Ectodermal cell (in vitro differentiated cells): ENCODE data around the gene CREBZF. TPM values are rescaled to one million over a fixed set of nuclear protein-coding genes. Genes with fewer than 3 reads are reported as not detected.

Source experiments
- H3K27ac ChIP-seq: 2 replicates; pipeline ENCODE4 v1.7.0; 2013; ENCODE audit warnings: mild to moderate bottlenecking, low read depth, low read length; ENCODE audit not compliant: insufficient read depth, poor library complexity, severe bottlenecking
- H3K27me3 ChIP-seq: 2 replicates; pipeline ENCODE4 v1.7.0; 2013; ENCODE audit warnings: mild to moderate bottlenecking, low read length; ENCODE audit not compliant: insufficient read depth, control insufficient read depth, poor library complexity, severe bottlenecking
- H3K36me3 ChIP-seq: one replicate; pipeline ENCODE4 v1.7.0; 2013; ENCODE audit warnings: low read length; ENCODE audit not compliant: control insufficient read depth, insufficient read depth
- H3K4me1 ChIP-seq: one replicate; pipeline ENCODE4 v1.7.0; 2013; ENCODE audit warnings: low read length; ENCODE audit not compliant: control insufficient read depth, insufficient read depth
- H3K4me3 ChIP-seq: 2 replicates; pipeline ENCODE4 v1.7.0; 2013; ENCODE audit warnings: low read depth, low read length, control low read depth; ENCODE audit not compliant: insufficient read depth
- H3K9me3 ChIP-seq: 2 replicates; pipeline ENCODE4 v1.7.0; 2013; ENCODE audit warnings: mild to moderate bottlenecking, low read length, moderate library complexity; ENCODE audit not compliant: control insufficient read depth
- WGBS, 2 experiments: methylation state at CpG; one replicate each; pipeline ENCODE4 v1.1.7; 2013; ENCODE audit warnings: missing lambda C conversion rate in 2 of 2; 5-methylcytosine and 5-hydroxymethylcytosine counted together
- polyA plus RNA-seq, 4 experiments: library from polyadenylated mRNA; stranded (reverse); fragments of 50-300 nt; gene quantifications; one replicate each; pipeline ENCODE4 v1.2.3, GENCODE V29; 2013

Gene CREBZF, protein sequence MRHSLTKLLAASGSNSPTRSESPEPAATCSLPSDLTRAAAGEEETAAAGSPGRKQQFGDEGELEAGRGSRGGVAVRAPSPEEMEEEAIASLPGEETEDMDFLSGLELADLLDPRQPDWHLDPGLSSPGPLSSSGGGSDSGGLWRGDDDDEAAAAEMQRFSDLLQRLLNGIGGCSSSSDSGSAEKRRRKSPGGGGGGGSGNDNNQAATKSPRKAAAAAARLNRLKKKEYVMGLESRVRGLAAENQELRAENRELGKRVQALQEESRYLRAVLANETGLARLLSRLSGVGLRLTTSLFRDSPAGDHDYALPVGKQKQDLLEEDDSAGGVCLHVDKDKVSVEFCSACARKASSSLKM
- polyA plus RNA-seq (2013, experiment 1 of 4): 67.6 TPM
- polyA plus RNA-seq (2013, experiment 2 of 4): 73.5 TPM
- polyA plus RNA-seq (2013, experiment 3 of 4): 55.3 TPM
- 58.2 TPM for polyA plus RNA-seq (2013, experiment 4 of 4)

DNA sequence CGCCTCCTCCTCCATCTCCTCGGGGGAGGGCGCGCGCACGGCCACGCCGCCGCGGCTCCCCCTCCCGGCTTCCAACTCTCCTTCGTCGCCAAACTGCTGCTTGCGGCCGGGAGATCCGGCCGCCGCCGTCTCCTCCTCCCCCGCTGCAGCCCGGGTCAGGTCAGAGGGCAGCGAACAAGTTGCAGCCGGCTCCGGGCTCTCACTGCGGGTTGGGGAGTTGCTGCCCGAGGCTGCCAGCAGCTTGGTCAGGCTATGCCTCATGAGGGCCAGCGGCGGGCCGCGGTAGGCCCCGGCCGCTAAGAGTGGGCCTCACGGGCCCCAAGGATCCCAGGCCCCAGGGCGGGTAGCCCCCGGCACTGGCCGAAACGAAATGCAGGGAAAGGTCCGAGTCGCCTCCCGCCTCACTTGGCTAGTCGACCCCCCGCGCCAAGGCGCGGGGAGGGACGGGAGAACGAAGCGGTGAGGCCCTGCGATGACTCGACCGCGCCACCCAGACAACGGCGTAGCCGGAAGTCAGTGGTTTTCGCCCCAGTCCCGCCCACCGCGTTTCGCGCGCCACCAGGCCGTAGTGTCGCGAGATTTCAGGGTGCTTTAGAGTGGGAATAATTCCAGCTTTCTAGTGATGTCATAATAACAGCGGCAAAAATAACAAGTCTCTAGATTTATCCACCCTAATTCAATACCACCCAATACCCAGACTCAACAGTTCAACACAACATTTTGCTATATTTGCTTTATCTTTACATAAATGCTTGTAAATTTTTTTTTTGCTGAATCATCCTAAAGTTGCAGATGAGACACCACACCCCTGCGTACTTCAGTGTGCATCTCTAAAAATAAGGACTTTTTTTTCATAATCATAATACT, at the start of gene CREBZF:
Gene CREBZF (minus strand): TSS at position 515 of the 867 bp plus-strand sequence. CDS start 254 bp downstream, at position 261.
- Histone ChIP-seq H3K27me3 (no peaks in the 10 kb centered on the region), H3K36me3 (no peaks in the 10 kb centered on the region), H3K4me3 (peak within 1 kb of the TSS; percentile 99), H3K9me3 (no peaks in the 10 kb centered on the region), H3K27ac (peak within 1 kb of the TSS; percentile 98), H3K4me1 (no peaks in the 10 kb centered on the region)
- 1 to 2% methylated on average over 67 of the region's 67 CpGs for WGBS, 2 experiments

DNA sequence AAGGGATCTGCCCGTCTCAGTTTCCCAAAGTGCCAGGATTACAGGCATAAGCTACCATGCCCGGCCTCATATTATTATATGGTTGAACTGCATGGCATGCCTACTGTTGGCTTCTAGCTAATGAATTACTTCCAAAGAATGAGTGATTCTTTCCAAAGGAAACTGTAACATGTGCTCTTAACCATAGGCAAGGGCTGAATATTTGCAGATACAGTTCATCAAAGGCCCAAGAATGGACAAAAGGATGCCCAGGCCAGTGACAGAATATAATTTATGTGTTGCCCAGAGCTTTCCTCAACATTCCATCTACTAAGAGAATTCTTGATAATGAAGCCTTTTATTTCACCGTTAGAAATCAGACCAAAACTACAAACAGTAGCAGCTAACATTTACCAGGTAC, 48.0 kb upstream of the CREBZF start:
- WGBS, 2 experiments: 93 to 95% methylated on average over 3 of the region's 3 CpGs

DNA sequence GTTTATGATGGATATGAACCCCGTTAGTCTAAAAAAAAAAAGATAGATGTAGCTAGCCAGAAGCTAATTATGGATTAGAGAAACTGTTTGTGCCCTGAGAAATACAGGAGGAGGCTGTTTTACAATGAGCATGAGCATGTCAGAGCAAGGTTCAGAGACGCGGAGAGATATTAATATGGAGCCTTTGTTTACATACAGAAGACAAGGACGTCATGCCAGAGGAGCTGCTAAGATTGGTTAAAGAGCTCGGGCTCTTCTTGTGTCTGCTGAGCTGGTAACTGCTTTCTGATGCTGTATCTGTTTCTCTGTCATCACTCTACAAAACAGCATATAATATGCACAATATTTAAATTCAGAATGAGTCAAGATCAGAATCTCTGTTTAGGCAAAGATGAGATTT, 46.0 kb upstream of the CREBZF start:
- Histone ChIP-seq H3K27me3 (no peaks in the 10 kb centered on the region), H3K36me3 (no peaks in the 10 kb centered on the region), H3K4me3 (no peak overlapping the region), H3K27ac (no peak overlapping the region), H3K4me1 (peaks cover 2% of the 10 kb centered on the region), H3K9me3 (no peaks in the 10 kb centered on the region)
- 87 to 95% methylated on average over 5 of the region's 5 CpGs for WGBS, 2 experiments

More for the DNA sequence above, 48.0 kb upstream of the CREBZF start:
- Histone ChIP-seq H3K36me3 (no peaks in the 10 kb centered on the region), H3K4me1 (peaks cover 20% of the 10 kb centered on the region), H3K4me3 (no peak overlapping the region), H3K27ac (no peak overlapping the region), H3K9me3 (no peaks in the 10 kb centered on the region), H3K27me3 (no peaks in the 10 kb centered on the region)

DNA sequence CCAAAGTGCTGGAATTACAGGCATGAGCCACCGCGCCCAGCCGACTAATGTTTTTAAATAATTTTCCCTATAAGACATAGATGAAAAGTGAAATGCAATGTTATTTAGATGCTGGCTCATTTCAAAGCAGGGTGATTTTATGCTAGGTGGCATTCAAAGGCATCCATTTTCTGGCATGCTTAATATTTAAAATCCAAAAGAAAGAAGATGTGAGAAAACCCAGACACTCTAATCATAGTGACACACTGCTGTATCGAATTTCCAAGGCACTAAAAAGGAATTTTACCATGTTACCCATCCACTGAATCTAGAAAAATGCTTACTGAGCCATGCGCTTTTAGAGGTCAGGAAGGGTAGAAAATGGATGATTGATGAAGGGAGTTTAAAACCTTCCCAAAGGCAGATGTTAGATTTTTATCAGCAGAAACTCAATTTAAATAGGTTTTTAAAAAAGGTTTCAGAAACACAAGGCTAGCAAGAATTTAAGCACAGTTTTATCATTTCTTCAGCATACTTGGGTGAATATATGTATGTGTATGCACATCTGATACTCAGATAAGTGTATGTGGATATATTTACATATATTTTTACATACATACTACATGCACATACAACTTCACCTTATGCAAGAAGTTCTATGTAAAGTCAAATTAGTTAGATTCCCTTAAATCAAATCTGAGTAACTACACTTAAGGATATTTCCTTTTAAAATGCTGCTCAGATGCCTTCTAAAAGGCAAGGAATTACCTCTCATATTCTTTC, 45.2 kb upstream of the CREBZF start:
- Histone ChIP-seq H3K27me3 (no peaks in the 10 kb centered on the region), H3K27ac (no peak overlapping the region), H3K4me3 (no peak overlapping the region), H3K36me3 (no peaks in the 10 kb centered on the region), H3K4me1 (no peaks in the 10 kb centered on the region), H3K9me3 (no peaks in the 10 kb centered on the region)
- 90 to 100% methylated on average over 4 to 5 of the region's 5 CpGs for WGBS, 2 experiments

DNA sequence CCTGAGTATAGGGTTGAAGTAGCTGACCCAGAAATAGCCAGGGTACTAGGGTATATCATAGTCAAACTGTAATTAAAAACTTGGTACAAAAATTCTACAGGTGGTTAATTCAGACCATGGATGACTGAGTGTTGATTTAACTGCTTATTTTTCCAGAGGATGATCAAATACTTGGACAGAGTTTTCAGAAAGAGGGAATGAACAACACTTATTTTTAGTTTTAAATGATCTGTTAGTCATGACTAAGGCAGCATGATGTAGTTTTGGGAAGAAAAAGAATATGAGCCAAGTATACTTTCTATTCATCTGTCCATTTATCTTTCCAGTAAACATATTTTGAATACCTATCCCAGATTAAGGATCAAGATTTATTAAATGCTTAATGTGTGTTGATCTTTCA, 40.9 kb upstream of the CREBZF start:
- Histone ChIP-seq H3K9me3 (no peaks in the 10 kb centered on the region), H3K27ac (no peak overlapping the region), H3K4me3 (no peak overlapping the region), H3K4me1 (no peaks in the 10 kb centered on the region), H3K36me3 (no peaks in the 10 kb centered on the region), H3K27me3 (no peaks in the 10 kb centered on the region)

DNA sequence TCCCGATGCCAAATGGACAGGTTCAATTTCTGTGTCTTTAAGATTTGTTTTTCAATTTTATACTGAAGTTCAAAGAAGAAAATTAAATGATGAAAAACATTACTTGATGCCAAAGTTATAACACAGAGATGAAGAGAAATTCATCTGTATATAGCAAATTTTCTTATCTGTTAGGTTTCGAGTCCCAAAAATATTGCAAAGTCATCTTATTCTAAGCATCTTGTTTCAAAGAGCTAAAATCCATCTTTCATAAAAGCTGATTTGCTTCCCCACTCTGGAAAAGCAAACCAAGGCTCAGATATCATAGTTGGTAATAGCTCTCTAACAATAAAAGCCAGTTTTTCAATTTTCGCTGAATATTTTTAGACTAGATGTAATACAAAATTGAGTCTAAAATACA, 40.0 kb upstream of the CREBZF start:
- Histone ChIP-seq H3K27ac (no peak overlapping the region), H3K27me3 (no peaks in the 10 kb centered on the region), H3K4me1 (no peaks in the 10 kb centered on the region), H3K4me3 (no peak overlapping the region), H3K36me3 (no peaks in the 10 kb centered on the region), H3K9me3 (no peaks in the 10 kb centered on the region)
- 94 to 100% methylated on average over 2 to 3 of the region's 3 CpGs for WGBS, 2 experiments

DNA sequence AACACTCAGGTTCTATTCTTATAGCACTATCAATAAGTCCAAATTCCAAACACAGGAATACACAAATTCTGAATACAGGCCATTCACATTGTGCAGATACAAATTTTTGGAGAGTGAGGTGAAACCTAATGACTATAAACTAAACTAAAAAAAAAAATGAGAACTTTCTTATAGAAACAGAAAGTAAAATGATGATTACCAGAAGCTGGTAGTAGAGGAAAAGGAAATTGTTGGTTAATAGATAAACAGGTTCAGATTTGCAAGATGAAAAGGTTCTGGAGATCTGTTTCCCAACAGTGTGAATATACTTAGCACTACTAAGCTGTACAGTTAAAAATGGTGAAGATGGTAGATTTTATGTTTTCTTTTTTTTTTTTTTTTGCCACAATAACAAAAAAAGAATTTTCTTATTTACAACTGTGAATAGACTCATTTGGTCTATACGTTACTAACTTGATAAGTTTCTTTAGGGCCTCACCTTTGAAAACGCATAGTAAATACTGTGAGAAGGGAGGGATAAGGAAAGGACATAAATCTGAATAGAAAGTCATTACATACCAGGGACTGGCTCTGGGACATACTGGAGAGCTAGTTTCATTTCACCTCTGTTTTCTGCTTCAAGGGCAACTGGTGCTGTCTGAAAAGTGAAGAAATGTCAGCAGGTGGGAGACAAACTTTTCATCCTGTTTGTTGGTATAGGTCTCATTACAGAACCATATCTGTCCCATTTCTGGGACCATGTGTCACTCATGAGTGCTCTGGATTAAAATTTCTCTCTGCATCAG, 35.2 kb upstream of the CREBZF start:
- no peaks in the 10 kb centered on the region for H3K9me3 ChIP-seq
- no peaks in the 10 kb centered on the region for H3K27me3 ChIP-seq
- WGBS, 2 experiments: 86 to 88% methylated on average over 2 of the region's 2 CpGs
- H3K4me3 ChIP-seq: no peak overlapping the region
- no peaks in the 10 kb centered on the region for H3K36me3 ChIP-seq
- H3K4me1 ChIP-seq: no peaks in the 10 kb centered on the region
- no peak overlapping the region for H3K27ac ChIP-seq

DNA sequence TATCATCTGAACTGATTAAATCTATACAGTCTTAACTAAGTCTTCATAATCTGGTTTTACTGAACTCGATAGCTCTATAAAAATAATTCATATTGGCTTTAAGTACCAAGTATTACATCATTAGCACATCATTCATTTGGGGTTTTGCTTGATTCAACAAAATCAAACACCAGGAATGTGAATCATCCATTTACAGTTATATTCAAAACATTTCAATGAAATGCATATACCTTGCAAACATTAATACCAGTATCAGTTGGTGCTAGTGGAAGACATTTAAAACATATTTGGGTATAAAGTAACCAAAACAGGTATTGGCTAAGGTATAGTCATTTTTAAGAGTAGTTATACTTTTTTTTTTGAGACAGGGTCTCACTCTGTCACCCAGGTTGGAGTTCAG, 33.3 kb upstream of the CREBZF start:
- H3K4me3 ChIP-seq: no peak overlapping the region
- H3K27ac ChIP-seq: no peak overlapping the region
- no peaks in the 10 kb centered on the region for H3K36me3 ChIP-seq
- H3K9me3 ChIP-seq: no peaks in the 10 kb centered on the region
- H3K4me1 ChIP-seq: no peaks in the 10 kb centered on the region
- H3K27me3 ChIP-seq: no peaks in the 10 kb centered on the region
- WGBS, 2 experiments: 79 to 100% methylated on average over 1 of the region's 1 CpG

DNA sequence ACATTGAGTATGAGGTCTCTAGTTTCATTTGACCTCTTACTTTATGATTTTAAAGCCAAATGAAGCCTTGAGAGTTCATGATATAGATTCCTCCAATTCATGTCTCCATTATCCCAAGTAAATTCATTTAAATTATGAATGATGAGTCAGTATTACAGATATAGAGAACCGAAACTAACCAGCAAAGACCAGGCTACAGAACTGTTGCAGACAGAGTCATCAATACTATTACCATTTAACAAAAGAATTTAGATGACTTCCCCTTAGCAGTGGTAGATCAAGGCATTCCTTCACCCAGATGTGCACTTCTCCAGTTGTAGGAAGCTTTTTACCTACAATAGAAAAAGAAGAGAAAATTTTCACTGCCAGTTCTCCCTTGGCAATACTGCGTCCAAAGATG, 32.8 kb upstream of the CREBZF start:
- 75 to 100% methylated on average over 1 to 2 of the region's 2 CpGs for WGBS, 2 experiments
- Histone ChIP-seq H3K4me1 (no peaks in the 10 kb centered on the region), H3K36me3 (no peaks in the 10 kb centered on the region), H3K27ac (no peak overlapping the region), H3K27me3 (no peaks in the 10 kb centered on the region), H3K9me3 (no peaks in the 10 kb centered on the region), H3K4me3 (no peak overlapping the region)
